ENCODE measurements around the gene MYO15A.

The MYO15A gene

GRCh38 chr17:18107971-18108370, 585 bp upstream of the MYO15A start:
- no peaks in the 10 kb centered on the region for H3K79me1 ChIP-seq (replicated peaks; ENCODE audit: low read length, poor library complexity, severe bottlenecking)

GRCh38 chr17:18109935-18110485, 1.5 kb downstream of the MYO15A start:
- H3K9ac ChIP-seq (ENCODE audit: low read length) = no peak overlapping the region
- H3K27ac ChIP-seq (ENCODE audit: low read length, poor library complexity, severe bottlenecking) = no peak overlapping the region
- H3K36me3 ChIP-seq (ENCODE audit: control insufficient read depth in 1 of 2, insufficient read depth in 2 of 2, low read depth in 1 of 2, low read length in 2 of 2) = peaks cover 21 to 27% of the 10 kb centered on the region in 2 experiments
- H3K9me3 ChIP-seq (ENCODE audit: control insufficient read depth, low read length) = no peaks in the 10 kb centered on the region
- H3K27me3 ChIP-seq (ENCODE audit: control insufficient read depth in 1 of 2, insufficient read depth in 1 of 2, low read length in 2 of 2) = peaks cover 0 to 18% of the 10 kb centered on the region in 2 experiments
- H2BK15ac ChIP-seq (ENCODE audit: low read depth, poor library complexity, severe bottlenecking) = no peak overlapping the region
- H2BK120ac ChIP-seq (ENCODE audit: low read depth, low read length) = no peak overlapping the region
- H4K8ac ChIP-seq (ENCODE audit: low read length) = no peak overlapping the region
- no peak overlapping the region for H2AK5ac ChIP-seq (ENCODE audit: low read length, severe bottlenecking)
- H2AFZ ChIP-seq (ENCODE audit: low read depth, low read length) = no peak overlapping the region
- no peak overlapping the region for H2BK12ac ChIP-seq (ENCODE audit: low read length in 2 of 2)
- H3K18ac ChIP-seq (ENCODE audit: low read depth in 1 of 2, low read length in 2 of 2) = no peak overlapping the region
- DNase-seq = no peak
- H3K4ac ChIP-seq (ENCODE audit: low read depth in 1 of 2, low read length in 2 of 2) = no peak overlapping the region
- H4K91ac ChIP-seq (ENCODE audit: low read length) = no peak overlapping the region
- WGBS = 89% methylated on average over 9 of the region's 10 CpGs
- H3K4me2 ChIP-seq (ENCODE audit: low read length, poor library complexity, severe bottlenecking) = no peak overlapping the region
- no peaks in the 10 kb centered on the region for H3K79me1 ChIP-seq (replicated peaks; ENCODE audit: low read length, poor library complexity, severe bottlenecking)
- peaks cover 11% of the 10 kb centered on the region for H3K4me1 ChIP-seq (ENCODE audit: control insufficient read depth, insufficient read depth, low read depth, low read length)
- no peak overlapping the region for H3K14ac ChIP-seq (ENCODE audit: low read length in 2 of 2)
- H3K4me3 ChIP-seq (ENCODE audit: insufficient read depth in 1 of 2, low read depth in 1 of 2, low read length in 2 of 2) = no peak overlapping the region
- no peak overlapping the region for H2BK5ac ChIP-seq (ENCODE audit: low read depth, low read length, poor library complexity, severe bottlenecking)
- no peak overlapping the region for H3K23ac ChIP-seq (ENCODE audit: low read length in 2 of 2)

More at GRCh38 chr17:18107971-18108370, 585 bp upstream of the MYO15A start:
- Histone ChIP-seq H3K36me3 (ENCODE audit: control insufficient read depth in 1 of 2, insufficient read depth in 2 of 2, low read depth in 1 of 2, low read length in 2 of 2) (peaks cover 33 to 46% of the 10 kb centered on the region in 2 experiments), H3K27ac (ENCODE audit: low read length, poor library complexity, severe bottlenecking) (no peak overlapping the region), H3K14ac (ENCODE audit: low read length in 2 of 2) (no peak overlapping the region), H2BK5ac (ENCODE audit: low read depth, low read length, poor library complexity, severe bottlenecking) (no peak overlapping the region), H3K4me3 (ENCODE audit: insufficient read depth in 1 of 2, low read depth in 1 of 2, low read length in 2 of 2) (no peak overlapping the region), H2BK120ac (ENCODE audit: low read depth, low read length) (no peak overlapping the region), H3K9ac (ENCODE audit: low read length) (no peak overlapping the region), H4K8ac (ENCODE audit: low read length) (no peak overlapping the region), H3K4me2 (ENCODE audit: low read length, poor library complexity, severe bottlenecking) (no peak overlapping the region), H4K91ac (ENCODE audit: low read length) (peak overlapping the region; percentile 18), H2BK12ac (ENCODE audit: low read length in 2 of 2) (no peak overlapping the region), H3K27me3 (ENCODE audit: control insufficient read depth in 1 of 2, insufficient read depth in 1 of 2, low read length in 2 of 2) (peaks cover 0 to 18% of the 10 kb centered on the region in 2 experiments), H3K18ac (ENCODE audit: low read depth in 1 of 2, low read length in 2 of 2) (no peak overlapping the region), H2AFZ (ENCODE audit: low read depth, low read length) (no peak overlapping the region), H2BK15ac (ENCODE audit: low read depth, poor library complexity, severe bottlenecking) (no peak overlapping the region), H2AK5ac (ENCODE audit: low read length, severe bottlenecking) (no peak overlapping the region), H3K4ac (ENCODE audit: low read depth in 1 of 2, low read length in 2 of 2) (no peak overlapping the region), H3K9me3 (ENCODE audit: control insufficient read depth, low read length) (no peaks in the 10 kb centered on the region), H3K4me1 (ENCODE audit: control insufficient read depth, insufficient read depth, low read depth, low read length) (peaks cover 3% of the 10 kb centered on the region), H3K23ac (ENCODE audit: low read length in 2 of 2) (no peak overlapping the region)
- DNase-seq = no peak
- 95% methylated on average over 6 of the region's 6 CpGs for WGBS

DNA sequence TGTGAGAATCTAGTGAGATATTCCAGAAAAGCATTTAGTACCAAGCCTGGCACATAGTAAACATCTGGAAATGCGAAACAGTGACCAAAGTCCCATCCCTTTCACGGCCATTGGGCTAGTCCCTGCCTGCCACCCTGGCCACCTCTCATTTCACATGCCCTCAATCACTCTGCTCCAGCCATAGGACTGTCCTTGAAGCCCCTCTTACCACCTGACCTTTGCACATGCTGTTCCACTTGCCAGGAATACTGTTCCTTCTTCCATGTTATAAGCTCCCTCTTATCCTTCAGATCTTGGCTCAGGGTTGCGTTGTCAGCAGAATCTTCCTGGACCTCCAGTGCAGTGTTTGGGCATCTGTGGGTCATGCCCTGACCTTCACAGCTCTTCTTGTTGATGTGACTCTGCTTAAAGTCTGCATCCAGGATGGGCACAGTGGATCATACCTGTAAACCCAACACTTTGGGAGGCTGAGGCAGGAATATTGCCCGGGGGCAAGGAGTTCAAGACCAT, 2.1 kb downstream of the MYO15A start:
- Histone ChIP-seq H2AFZ (ENCODE audit: low read depth, low read length) (no peak overlapping the region), H3K23ac (ENCODE audit: low read length in 2 of 2) (peak overlapping the region in 1 of 2 experiments; percentile 15), H2AK5ac (ENCODE audit: low read length, severe bottlenecking) (no peak overlapping the region), H3K4me1 (ENCODE audit: control insufficient read depth, insufficient read depth, low read depth, low read length) (peaks cover 13% of the 10 kb centered on the region), H3K4ac (ENCODE audit: low read depth in 1 of 2, low read length in 2 of 2) (no peak overlapping the region), H3K4me2 (ENCODE audit: low read length, poor library complexity, severe bottlenecking) (no peak overlapping the region), H3K27ac (ENCODE audit: low read length, poor library complexity, severe bottlenecking) (no peak overlapping the region), H4K8ac (ENCODE audit: low read length) (no peak overlapping the region), H3K18ac (ENCODE audit: low read depth in 1 of 2, low read length in 2 of 2) (no peak overlapping the region), H3K36me3 (ENCODE audit: control insufficient read depth in 1 of 2, insufficient read depth in 2 of 2, low read depth in 1 of 2, low read length in 2 of 2) (peaks cover 17 to 20% of the 10 kb centered on the region in 2 experiments), H2BK120ac (ENCODE audit: low read depth, low read length) (no peak overlapping the region), H3K9me3 (ENCODE audit: control insufficient read depth, low read length) (no peaks in the 10 kb centered on the region), H3K27me3 (ENCODE audit: control insufficient read depth in 1 of 2, insufficient read depth in 1 of 2, low read length in 2 of 2) (peaks cover 0 to 18% of the 10 kb centered on the region in 2 experiments), H3K4me3 (ENCODE audit: insufficient read depth in 1 of 2, low read depth in 1 of 2, low read length in 2 of 2) (no peak overlapping the region), H3K9ac (ENCODE audit: low read length) (no peak overlapping the region), H2BK15ac (ENCODE audit: low read depth, poor library complexity, severe bottlenecking) (no peak overlapping the region), H3K79me1 (replicated peaks; ENCODE audit: low read length, poor library complexity, severe bottlenecking) (no peaks in the 10 kb centered on the region), H4K91ac (ENCODE audit: low read length) (no peak overlapping the region), H2BK5ac (ENCODE audit: low read depth, low read length, poor library complexity, severe bottlenecking) (no peak overlapping the region), H2BK12ac (ENCODE audit: low read length in 2 of 2) (no peak overlapping the region), H3K14ac (ENCODE audit: low read length in 2 of 2) (no peak overlapping the region)
- DNase-seq = no peak
- WGBS = 88% methylated on average over 4 of the region's 4 CpGs

DNA sequence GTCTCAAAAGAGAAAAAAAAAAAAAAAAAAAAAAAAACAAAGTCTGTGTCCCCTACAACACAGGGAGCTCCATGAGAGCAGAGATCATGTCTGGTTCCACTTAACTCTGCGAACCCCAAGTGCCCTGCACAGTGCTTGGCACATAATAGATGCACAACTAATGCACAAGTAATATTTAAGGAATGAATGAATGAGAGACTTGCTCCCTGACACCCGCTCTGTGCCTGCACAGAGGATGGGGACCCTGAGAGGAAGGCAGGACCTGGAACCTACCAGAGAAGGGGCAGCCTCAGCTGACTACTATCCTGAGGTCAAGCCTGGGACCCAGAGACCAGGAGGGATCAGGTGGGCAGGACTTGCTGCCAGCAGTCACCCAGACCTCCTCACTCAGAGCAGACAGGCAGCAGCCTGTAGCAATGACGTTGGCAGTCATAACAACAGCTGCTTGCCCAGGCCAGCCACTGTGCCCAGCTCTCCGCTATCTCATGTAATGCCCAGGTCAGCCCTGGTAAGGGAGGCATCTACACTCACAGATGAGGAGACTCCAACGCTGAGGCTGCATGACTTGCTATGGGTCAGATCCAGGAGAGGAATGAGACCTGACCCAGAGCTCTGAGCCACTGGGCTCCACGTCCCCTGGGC, 2.9 kb downstream of the MYO15A start:
- no peak overlapping the region for H3K14ac ChIP-seq (ENCODE audit: low read length in 2 of 2)
- no peak overlapping the region for H3K18ac ChIP-seq (ENCODE audit: low read depth in 1 of 2, low read length in 2 of 2)
- H3K9ac ChIP-seq (ENCODE audit: low read length) = no peak overlapping the region
- H3K4ac ChIP-seq (ENCODE audit: low read depth in 1 of 2, low read length in 2 of 2) = no peak overlapping the region
- peaks cover 13% of the 10 kb centered on the region for H3K4me1 ChIP-seq (ENCODE audit: control insufficient read depth, insufficient read depth, low read depth, low read length)
- H2AK5ac ChIP-seq (ENCODE audit: low read length, severe bottlenecking) = no peak overlapping the region
- no peak overlapping the region for H4K91ac ChIP-seq (ENCODE audit: low read length)
- WGBS = 72% methylated on average over 5 of the region's 6 CpGs
- H2BK5ac ChIP-seq (ENCODE audit: low read depth, low read length, poor library complexity, severe bottlenecking) = no peak overlapping the region
- H3K36me3 ChIP-seq (ENCODE audit: control insufficient read depth in 1 of 2, insufficient read depth in 2 of 2, low read depth in 1 of 2, low read length in 2 of 2) = peaks cover 10 to 12% of the 10 kb centered on the region in 2 experiments
- no peaks in the 10 kb centered on the region for H3K9me3 ChIP-seq (ENCODE audit: control insufficient read depth, low read length)
- DNase-seq = no peak
- H4K8ac ChIP-seq (ENCODE audit: low read length) = no peak overlapping the region
- no peak overlapping the region for H3K4me2 ChIP-seq (ENCODE audit: low read length, poor library complexity, severe bottlenecking)
- peaks cover 0 to 18% of the 10 kb centered on the region in 2 experiments for H3K27me3 ChIP-seq (ENCODE audit: control insufficient read depth in 1 of 2, insufficient read depth in 1 of 2, low read length in 2 of 2)
- H3K23ac ChIP-seq (ENCODE audit: low read length in 2 of 2) = no peak overlapping the region
- no peak overlapping the region for H3K4me3 ChIP-seq (ENCODE audit: insufficient read depth in 1 of 2, low read depth in 1 of 2, low read length in 2 of 2)
- H2BK120ac ChIP-seq (ENCODE audit: low read depth, low read length) = no peak overlapping the region
- H2AFZ ChIP-seq (ENCODE audit: low read depth, low read length) = no peak overlapping the region
- no peak overlapping the region for H2BK12ac ChIP-seq (ENCODE audit: low read length in 2 of 2)
- H3K27ac ChIP-seq (ENCODE audit: low read length, poor library complexity, severe bottlenecking) = no peak overlapping the region
- H2BK15ac ChIP-seq (ENCODE audit: low read depth, poor library complexity, severe bottlenecking) = no peak overlapping the region
- no peaks in the 10 kb centered on the region for H3K79me1 ChIP-seq (replicated peaks; ENCODE audit: low read length, poor library complexity, severe bottlenecking)

Data from mesenchymal stem cell (in vitro differentiated cells and primary cell).